ENCODE results near the gene ABHD16A. TPM values are rescaled to one million over a fixed set of nuclear protein-coding genes. Genes with fewer than 3 reads are reported as not detected.

ABHD16A gene
- polyA plus RNA-seq, 6 donors from 2014 or later, result 27.3 to 45.3 (median 33.4) TPM

DNA sequence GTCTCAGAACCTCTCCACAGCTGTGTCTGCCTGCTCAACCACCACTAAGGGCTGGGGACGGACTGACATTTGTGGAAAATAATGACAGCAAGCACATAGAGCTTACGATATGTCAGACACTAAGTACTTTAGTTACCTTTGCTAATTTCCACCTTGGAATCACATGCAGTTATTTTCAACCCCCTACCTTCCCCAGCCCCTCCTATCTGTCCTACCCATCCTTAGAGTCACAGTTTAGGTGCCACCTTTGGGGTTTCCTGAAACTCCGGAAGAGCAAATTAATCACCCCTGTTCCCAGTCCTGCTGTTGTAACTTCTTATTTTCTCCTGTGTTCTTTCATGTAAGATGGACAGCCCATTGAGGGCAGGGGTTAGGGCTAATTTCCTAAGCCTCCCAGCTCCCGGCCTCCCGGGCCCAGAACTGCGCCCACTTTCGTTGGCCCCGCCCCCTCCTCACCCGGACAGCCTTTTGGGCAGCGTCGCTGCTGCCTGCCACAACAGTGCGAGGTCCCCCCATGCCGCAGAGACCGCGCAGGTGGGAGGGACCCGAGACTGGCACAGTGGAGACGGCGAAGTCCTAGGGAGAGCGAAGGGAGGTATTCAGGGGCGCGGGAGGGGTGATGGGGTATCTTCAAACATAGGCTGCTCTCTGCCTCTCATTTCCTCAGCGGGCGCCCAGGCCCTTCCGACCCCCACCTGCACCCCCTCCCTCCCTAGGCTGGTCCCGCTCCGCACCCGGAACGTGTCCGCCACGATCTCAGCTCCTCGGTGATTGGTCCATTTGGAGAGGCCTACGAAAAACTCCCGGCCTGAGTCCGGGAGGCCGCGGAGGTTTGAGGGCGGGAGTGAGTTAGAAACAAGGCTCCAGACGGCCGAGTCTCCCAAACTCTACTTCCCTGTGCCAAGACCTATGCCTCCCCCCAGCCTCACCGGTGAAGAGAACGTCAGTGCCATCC lies 24.9 kb upstream of the ABHD16A start:
- Mint-ChIP-seq H3K27me3 (no peaks in the 10 kb centered on the region), H3K27ac (peak overlapping the region; percentile 97 to 99 (median 98)), H3K36me3 (peaks cover 6 to 30% of the 10 kb centered on the region in 2 donors), H3K4me3 (peak overlapping the region; percentile 91 to 99 (median 96)), H3K9me3 (no peaks in the 10 kb centered on the region), H3K4me1 (peaks cover 52 to 75% (median 73%) of the 10 kb centered on the region in 3 donors)
- ATAC-seq (ENCODE audit: low read depth in 2 of 2) (peak in 1 of 2 donors; percentile 1), DNase-seq (no peak)

DNA sequence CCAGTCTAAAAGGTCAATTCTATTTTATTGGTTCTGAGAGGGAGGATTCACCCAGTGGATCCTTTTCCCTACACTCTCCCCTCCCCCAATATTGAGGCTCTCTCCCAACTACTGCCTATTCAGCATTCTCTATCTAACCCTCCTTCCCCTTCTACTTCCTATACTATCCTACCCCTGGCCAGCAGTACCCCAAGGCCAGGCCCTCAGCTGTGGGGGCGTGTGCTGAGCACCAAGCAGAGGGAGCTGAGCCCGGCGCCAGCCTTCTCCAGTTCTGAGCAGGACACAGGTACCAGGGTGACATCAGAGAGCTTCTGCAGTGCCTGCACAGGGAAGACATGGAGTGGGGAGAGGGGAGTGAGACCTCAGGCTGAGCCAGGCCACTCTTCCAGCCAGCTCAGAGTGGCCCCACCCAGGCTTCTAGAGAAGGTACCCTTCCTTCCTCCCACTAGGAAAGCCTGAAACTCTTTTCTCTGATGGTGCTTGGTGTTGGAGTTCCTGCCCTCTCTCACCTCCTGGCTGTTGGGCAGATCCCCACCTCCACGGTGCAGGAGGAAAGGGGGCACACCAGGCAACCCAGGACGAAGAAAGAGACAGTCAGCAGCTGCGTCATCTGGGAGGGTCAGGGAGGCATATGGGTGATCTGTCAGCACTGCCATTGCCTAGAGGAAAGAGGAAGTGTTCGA lies 24.1 kb upstream of the ABHD16A start:
- Mint-ChIP-seq H3K36me3 (peaks cover 6 to 28% of the 10 kb centered on the region in 2 donors), H3K4me3 (peak overlapping the region; percentile 86 to 99 (median 93)), H3K4me1 (peaks cover 52 to 77% (median 75%) of the 10 kb centered on the region in 3 donors), H3K27ac (peak overlapping the region; percentile 97 to 99 (median 98)), H3K9me3 (no peaks in the 10 kb centered on the region), H3K27me3 (no peaks in the 10 kb centered on the region)
- DNase-seq (peak; percentile 83), ATAC-seq (ENCODE audit: low read depth in 2 of 2) (peak; percentile 82 to 87)

DNA sequence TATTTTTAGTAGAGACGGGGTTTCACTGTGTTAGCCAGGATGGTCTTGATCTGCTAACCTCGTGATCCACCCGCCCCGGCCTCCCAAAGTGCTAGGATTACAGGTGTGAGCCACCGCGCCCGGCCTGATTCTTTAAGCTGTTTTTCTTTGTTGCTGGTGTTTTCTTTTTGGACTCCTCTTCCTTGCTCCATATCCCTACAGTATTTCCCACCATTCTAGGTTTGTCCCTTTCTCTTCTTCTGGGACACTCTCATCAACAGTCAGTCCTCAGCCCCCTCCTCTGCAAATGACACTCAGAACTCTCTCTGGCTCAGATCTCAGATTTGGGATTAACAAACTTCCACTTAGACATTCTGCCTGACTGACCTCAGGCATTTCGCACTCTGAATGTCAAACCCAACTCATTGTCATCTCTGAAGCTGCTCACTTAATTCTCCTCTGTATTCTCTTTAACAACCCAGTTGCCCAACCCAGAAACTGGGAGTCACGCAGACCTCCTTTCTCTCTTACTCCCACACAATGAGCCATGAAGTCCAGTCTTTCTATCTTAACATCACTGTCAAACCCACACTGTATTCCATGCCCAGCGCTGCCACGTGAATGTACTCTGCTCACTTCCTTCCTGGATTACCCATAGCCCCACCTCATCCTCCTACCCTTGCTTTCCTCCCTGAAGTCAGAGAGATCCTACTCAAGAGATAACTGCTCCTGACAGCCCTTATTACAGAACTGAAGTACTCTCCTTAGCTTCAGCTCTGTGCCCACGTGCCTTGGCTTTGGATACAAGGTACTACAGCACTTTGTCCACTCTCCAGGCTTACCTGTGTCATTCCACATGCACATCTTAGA lies 22.6 kb upstream of the ABHD16A start:
- no peak for DNase-seq
- peaks cover 52 to 75% (median 72%) of the 10 kb centered on the region in 3 donors for H3K4me1 Mint-ChIP-seq
- ATAC-seq (ENCODE audit: low read depth in 2 of 2), result no peak

DNA sequence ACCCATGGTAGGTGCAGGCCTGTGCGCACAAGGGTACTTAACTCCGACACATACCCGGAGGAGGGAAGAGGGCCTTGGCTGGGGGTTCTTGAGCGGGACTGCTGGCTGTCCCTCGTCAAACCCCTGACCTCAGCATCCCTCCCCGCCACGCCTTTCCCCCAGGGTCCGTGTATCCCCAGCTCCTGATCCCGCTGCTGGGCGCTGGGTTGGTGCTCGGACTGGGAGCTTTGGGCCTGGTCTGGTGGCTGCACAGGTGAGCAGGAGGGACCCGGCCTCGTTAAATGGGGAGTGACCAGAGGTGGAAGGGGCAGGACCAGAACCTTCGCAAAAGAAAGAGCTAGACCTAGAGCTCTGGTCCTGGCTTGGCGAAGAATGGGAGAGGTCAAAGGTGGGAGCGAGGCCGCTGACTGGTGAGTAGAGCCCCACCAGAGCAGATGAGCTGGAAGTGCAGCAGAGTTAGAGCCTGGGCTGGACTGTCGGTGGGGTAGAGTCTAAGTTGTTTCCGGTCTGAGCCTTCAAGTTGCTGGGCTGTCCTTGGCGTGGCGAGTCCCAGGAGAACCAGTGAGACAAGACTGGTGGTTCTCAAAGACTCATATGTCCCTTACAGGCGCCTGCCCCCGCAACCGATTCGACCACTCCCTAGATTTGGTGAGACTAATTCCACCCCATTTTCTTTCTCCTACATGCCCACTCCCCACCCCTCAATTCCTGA lies 21.0 kb upstream of the ABHD16A start:
- no peaks in the 10 kb centered on the region for H3K9me3 Mint-ChIP-seq
- H3K27ac Mint-ChIP-seq, result peak overlapping the region in 4 of 6 donors; percentile 21 to 62 (median 44)
- H3K36me3 Mint-ChIP-seq, result peaks cover 6 to 23% of the 10 kb centered on the region in 2 donors
- DNase-seq, result no peak
- peaks cover 44 to 63% (median 59%) of the 10 kb centered on the region in 3 donors for H3K4me1 Mint-ChIP-seq
- H3K4me3 Mint-ChIP-seq, result peak overlapping the region in 2 of 8 donors; percentile 12 to 64
- ATAC-seq (ENCODE audit: low read depth in 2 of 2), result no peak
- H3K27me3 Mint-ChIP-seq, result no peaks in the 10 kb centered on the region

More for the DNA sequence above, 22.6 kb upstream of the ABHD16A start:
- H3K4me3 Mint-ChIP-seq, result peak overlapping the region in 2 of 8 donors; percentile 3 to 73
- H3K9me3 Mint-ChIP-seq, result no peaks in the 10 kb centered on the region
- H3K27me3 Mint-ChIP-seq, result no peaks in the 10 kb centered on the region
- peaks cover 6 to 28% of the 10 kb centered on the region in 2 donors for H3K36me3 Mint-ChIP-seq
- peak overlapping the region in 5 of 6 donors; percentile 40 to 98 (median 85) for H3K27ac Mint-ChIP-seq

DNA sequence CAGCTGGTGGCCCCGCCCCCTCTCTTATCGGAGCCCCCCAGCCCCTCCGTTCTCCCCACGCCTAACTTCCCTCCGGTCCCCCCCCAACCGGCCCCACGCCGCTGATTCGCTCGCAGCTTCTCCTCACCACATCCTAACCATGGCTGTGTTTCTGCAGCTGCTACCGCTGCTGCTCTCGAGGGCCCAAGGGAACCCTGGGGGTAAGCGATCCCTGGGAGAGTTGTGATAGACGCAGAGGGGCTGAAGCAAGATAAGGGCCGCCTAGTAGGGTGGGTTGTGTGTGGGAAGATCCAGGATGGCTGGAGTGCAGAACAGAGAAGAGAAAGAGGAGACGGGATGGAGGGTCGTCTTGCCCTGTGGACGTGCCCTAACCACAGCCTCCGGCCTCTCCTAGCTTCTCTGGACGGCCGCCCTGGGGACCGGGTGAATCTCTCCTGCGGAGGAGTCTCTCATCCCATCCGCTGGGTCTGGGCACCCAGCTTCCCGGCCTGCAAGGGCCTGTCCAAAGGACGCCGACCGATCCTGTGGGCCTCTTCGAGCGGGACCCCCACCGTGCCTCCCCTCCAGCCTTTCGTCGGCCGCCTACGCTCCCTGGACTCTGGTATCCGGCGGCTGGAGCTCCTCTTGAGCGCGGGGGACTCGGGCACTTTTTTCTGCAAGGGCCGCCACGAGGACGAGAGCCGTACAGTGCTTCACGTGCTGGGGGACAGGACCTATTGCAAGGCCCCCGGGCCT lies 20.3 kb upstream of the ABHD16A start, which contains the start of gene MPIG6B:
Gene MPIG6B, plus strand, starts transcription at position 129 of the 735 bp plus-strand sequence. Its CDS starts 11 bp downstream, at position 140.
- H3K9me3 Mint-ChIP-seq, result no peaks in the 10 kb centered on the region
- H3K27ac Mint-ChIP-seq, result peak within 1 kb of the TSS in 5 of 6 donors; percentile 21 to 76 (median 58)
- H3K27me3 Mint-ChIP-seq, result no peaks in the 10 kb centered on the region
- H3K36me3 Mint-ChIP-seq, result peaks cover 6 to 22% of the 10 kb centered on the region in 2 donors
- H3K4me3 Mint-ChIP-seq, result peak within 1 kb of the TSS in 6 of 8 donors; percentile 12 to 66 (median 42)
- no peak for DNase-seq
- H3K4me1 Mint-ChIP-seq, result peaks cover 36 to 56% (median 52%) of the 10 kb centered on the region in 3 donors
- ATAC-seq (ENCODE audit: low read depth in 2 of 2), result no peak

DNA sequence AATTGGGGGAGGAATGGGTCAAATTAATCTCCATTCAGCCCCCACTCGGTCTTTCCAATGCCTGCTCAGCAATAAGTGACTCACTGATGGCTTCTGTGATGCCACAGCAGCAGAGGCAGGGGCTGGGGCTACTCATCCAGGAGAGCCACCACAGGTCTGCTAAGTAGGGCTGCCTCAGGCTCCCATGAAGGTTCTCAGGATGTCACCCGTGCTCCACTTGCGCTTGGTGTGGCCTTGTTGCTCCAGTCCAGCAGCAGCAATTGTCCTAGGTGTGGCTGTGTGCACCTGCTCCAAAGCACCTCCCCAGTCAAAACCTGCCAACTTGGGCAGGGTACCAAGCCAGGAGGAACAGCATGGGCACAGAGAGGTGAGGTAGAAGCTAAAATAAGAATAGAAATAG lies 19.0 kb upstream of the ABHD16A start:
- H3K36me3 Mint-ChIP-seq, result peaks cover 6 to 20% of the 10 kb centered on the region in 2 donors
- H3K9me3 Mint-ChIP-seq, result no peaks in the 10 kb centered on the region
- H3K27me3 Mint-ChIP-seq, result no peaks in the 10 kb centered on the region
- no peak overlapping the region for H3K4me3 Mint-ChIP-seq
- DNase-seq (no peak), ATAC-seq (ENCODE audit: low read depth in 2 of 2) (no peak)
- no peak overlapping the region for H3K27ac Mint-ChIP-seq
- H3K4me1 Mint-ChIP-seq, result peaks cover 27 to 45% (median 42%) of the 10 kb centered on the region in 3 donors

DNA sequence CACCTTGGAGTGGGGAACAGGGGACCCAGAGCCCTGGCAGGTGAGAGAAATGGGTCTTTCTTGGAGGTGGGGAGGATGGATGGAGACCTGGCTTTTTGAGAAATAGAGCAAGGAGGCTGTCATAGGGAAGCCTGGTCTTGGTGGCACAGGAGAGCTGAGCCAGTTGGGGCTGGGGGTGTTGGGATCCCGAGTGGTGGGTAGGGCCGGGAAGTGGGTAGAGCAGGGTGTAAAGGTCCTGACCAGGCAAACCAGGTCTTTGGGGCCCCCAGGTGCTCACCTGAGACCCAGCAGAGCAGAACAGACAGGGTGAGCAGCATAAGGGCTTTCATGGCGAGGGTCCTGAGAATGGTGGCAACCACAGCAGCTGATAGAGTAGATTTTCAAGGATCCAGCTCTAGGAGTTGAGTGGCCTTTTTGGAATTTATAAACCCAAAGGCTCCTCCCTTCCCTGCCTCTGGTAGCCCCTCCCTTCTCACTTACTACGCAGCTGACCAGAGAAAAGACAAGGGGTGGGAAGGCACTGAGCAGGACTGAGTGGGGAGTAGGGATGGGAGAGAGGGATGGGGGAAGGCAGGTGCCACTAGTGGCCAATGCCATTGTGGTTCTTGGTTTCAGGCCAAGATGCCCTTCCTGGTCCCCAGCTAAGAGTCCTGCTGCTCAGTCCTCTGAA lies 18.4 kb upstream of the ABHD16A start, which contains the start of gene LY6G6C:
Gene LY6G6C, minus strand, starts transcription at position 396 of the 670 bp plus-strand sequence. Its CDS starts 67 bp downstream, at position 329.
- ATAC-seq (ENCODE audit: low read depth in 2 of 2), result no peak
- DNase-seq, result no peak
- Mint-ChIP-seq H3K36me3 (peaks cover 6 to 13% of the 10 kb centered on the region in 2 donors), H3K4me3 (no peak within 1 kb of the TSS), H3K27ac (peak within 1 kb of the TSS in 3 of 6 donors; percentile 53 to 78 (median 67)), H3K27me3 (no peaks in the 10 kb centered on the region), H3K9me3 (no peaks in the 10 kb centered on the region), H3K4me1 (peaks cover 20 to 38% (median 35%) of the 10 kb centered on the region in 3 donors)

DNA sequence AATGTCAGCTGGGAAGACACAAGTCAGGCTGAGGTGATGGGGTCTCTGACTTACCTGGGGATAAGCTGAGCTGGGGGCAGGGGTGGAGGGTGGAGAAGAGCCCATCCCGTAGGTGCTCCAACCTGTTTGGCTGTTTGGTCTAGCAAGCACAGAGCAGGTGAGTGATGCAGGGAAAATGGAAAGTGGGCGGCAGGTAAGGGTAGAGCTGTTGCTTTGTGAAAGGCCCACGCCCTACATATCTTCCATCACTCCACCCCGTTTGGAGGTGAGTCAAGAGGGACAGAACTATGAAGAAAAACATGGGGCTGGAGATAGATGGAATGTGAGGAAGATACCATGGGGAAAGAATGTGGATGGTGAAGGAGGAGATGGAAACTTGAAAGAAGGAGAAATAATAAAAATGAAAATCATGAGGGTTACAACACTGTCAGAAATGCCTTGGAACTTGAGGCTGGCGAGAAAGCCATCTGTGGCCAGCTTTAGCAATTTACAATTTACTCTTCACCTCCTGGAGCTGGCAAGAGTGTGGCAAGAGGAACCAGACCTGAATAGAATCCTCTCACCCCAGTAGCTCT lies 17.2 kb upstream of the ABHD16A start:
- ATAC-seq (ENCODE audit: low read depth in 2 of 2) (no peak), DNase-seq (no peak)
- peaks cover 0 to 1% of the 10 kb centered on the region in 2 donors for H3K36me3 Mint-ChIP-seq
- no peaks in the 10 kb centered on the region for H3K9me3 Mint-ChIP-seq
- H3K4me1 Mint-ChIP-seq, result peaks cover 9 to 26% (median 23%) of the 10 kb centered on the region in 3 donors
- no peak overlapping the region for H3K27ac Mint-ChIP-seq
- no peaks in the 10 kb centered on the region for H3K27me3 Mint-ChIP-seq
- no peak overlapping the region for H3K4me3 Mint-ChIP-seq

DNA sequence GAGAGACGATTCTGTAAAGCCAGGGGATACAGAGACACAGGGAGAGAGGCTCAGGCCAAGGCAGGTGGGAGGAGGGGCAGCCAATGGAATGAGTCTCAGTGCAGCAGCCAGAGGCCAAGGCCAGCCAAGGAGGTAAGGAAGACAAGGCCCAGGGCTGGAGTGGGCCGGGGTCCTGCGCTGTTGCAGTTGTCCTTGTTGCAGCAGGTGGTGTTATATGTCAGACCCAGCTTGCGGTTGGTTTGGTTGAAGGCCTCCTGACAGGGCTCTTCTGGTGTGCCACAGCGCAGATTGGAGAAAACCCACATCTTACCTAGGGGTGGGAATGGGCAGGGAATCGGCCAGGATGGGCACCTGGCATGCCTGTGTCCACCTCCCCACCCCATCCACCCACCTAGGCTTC lies 15.9 kb upstream of the ABHD16A start:
- Mint-ChIP-seq H3K27ac (no peak overlapping the region), H3K4me3 (no peak overlapping the region), H3K4me1 (peaks cover 6 to 15% (median 10%) of the 10 kb centered on the region in 3 donors), H3K27me3 (no peaks in the 10 kb centered on the region), H3K36me3 (no peaks in the 10 kb centered on the region), H3K9me3 (no peaks in the 10 kb centered on the region)
- ATAC-seq (ENCODE audit: low read depth in 2 of 2) (no peak), DNase-seq (no peak)

DNA sequence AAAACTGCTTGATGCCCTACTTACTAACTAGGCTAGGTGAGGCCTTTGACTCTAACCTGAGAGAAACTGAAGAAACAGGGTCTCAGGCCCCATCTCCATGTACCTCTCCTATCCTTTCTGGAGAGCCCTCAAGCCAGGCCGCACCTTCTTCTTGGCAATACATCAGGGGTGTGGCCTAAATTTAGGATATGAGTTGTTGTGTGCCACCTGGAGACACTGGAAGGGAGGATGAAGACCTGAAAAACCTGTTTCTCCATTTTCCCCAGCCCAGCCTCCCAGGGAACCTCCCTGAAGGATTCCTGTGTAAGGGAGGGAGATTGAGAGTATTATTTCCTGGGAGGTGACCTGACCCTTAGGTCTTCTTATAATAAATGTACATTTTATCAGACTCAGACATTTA lies 15.1 kb upstream of the ABHD16A start:
- no peak for DNase-seq
- no peaks in the 10 kb centered on the region for H3K9me3 Mint-ChIP-seq
- ATAC-seq (ENCODE audit: low read depth in 2 of 2), result no peak
- no peak overlapping the region for H3K4me3 Mint-ChIP-seq
- peaks cover 0 to 1% (median 0%) of the 10 kb centered on the region in 3 donors for H3K27me3 Mint-ChIP-seq
- H3K27ac Mint-ChIP-seq, result no peak overlapping the region
- H3K4me1 Mint-ChIP-seq, result peaks cover 3 to 8% (median 3%) of the 10 kb centered on the region in 3 donors
- no peaks in the 10 kb centered on the region for H3K36me3 Mint-ChIP-seq
